COLO668 (cell line): Measurements from ENCODE around the gene DXO.
A peak's percentile ranks its signal among the peaks of the same experiment; 100 is the strongest.
"Not testable (repeated sequence)": the region's sequence is repeated elsewhere in the genome, so short reads cannot be mapped to it uniquely, and the experiment has no call there.

Experiments used
- DNase-seq: peaks from one replicate; lab custom pipeline; 2025; ENCODE audit not compliant: unreplicated experiment; lab: John Stamatoyannopoulos, UW

DXO gene

DNA sequence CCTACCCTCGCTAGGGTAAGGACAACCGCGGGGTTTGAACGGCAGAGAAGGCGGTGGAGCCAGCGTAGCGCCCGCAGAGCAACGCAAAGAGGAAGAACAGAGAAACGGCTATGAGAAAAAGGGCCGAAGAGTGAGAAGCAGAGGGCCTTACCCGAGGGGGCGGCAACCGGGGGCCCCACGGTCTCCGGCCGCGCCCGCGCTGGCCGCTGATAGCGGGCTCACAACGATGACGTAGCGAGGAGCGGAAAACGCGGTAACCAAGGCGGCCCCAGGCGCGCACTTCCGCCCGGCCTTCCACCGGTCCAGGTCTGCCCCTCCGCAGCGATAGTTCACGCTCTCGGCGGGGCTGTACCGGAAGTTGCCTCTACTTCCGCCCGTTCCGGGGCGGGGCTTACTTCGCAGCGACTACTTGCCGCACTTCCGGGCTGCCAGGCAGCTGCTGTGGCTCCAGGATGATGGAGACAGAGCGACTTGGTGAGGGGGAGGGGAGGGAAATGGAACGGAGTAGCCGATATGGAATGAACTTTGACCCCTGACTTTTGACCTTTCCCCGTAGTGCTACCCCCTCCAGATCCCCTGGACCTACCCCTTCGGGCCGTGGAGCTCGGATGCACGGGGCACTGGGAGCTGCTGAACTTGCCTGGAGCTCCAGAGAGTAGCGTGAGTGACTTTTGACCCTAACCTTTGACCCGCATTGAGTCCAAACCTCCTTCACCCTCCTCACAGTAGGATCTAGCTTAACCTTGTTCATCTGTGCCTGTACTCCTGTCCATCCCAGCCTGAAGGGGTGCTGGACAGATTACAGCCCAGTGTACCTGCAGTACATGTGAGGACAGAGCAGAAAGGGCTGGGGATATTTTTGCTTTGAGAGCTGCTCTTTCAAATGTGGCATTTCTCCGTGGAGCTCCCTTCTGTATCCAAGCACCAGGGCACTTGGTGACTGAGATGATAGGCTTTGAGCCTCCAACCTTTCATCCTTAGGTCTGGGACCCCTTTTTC is 12.9 kb downstream of the DXO start, which contains the start of the genes NELFE and SKIC2:
NELFE (minus strand) TSS at position 231 of the 999 bp plus-strand sequence. CDS start 525 bp downstream, outside the sequence.
SKIC2 (plus strand) TSS at position 435 of the 999 bp plus-strand sequence; CDS start at position 453, 18 bp downstream.
- peak; percentile 95 for DNase-seq

DNA sequence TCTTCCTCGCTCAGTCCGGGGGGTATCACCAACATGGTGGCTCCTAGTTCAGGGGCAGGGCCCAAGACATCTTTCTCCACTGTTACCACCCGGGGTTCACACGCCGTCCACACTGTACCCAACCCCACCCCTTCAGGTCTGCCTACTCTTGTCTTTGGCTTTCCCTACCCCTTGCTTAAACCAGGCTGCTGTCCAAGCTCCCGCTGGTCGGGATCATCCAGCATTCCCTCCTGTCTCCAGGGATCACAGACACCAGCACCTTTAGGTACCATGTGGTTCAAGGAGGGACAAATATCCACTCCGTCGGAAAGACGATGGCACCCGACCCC is 13.6 kb downstream of the DXO start:
- DNase-seq = no peak

DNA sequence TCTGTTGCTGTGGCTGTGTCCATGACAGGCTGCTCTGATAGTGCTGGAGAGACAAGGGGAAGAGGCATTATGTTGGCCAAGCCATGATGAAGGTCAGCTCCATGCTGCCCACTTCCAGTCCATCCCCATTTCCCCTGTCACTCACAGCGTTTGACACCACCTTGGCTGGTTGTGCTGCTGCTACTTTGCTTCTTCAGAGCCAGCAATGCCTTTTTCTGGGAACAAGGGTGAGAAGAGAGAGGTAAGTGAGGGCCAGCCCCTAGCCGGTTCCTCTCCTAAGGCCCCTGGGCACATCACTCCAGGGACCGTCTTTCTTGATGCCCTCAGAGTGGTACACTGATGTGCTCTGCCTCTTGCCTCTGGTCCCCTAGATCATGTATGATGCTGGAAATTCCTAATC is 15.1 kb downstream of the DXO start:
- no peak for DNase-seq

DNA sequence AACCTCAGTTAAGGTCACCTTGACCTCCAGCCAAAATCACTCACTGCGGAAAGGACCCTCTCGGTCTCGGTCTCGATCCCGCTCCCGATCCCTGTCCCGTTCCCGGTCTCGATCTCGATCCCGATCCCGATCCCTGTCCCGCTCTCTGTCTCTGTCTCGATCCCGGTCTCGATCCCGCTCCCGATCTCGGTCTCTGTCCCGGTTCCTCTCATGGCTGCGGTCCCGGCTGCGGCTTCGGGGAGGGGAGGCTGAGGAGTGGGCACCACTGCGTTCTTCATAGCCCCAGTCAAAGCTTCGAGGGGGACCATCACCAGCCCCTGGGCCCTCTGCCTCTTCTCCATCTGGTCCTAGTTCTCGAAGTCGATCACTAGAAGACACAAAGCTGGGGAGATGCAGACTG is 17.4 kb downstream of the DXO start:
- DNase-seq = no peak

DNA sequence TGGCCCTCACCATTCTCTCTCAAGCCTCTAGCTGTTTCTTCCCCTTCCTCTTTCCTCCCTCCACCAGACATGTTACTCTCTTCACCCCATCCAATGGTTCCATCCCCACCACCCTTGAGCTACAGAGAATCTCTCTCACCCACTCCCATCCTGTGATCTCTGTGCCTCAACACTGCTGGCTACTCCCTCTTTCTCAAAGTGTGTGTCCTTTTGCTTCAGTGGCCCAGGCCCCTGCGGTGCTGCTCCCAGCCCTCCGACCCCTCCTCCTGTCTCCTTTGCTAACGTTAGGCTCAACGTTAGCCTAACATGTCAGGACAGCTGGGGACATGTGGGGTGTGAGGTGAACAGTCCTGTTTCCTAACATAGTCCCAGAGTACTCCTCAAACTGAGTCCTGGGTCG is 19.0 kb downstream of the DXO start:
- DNase-seq = no peak

DNA sequence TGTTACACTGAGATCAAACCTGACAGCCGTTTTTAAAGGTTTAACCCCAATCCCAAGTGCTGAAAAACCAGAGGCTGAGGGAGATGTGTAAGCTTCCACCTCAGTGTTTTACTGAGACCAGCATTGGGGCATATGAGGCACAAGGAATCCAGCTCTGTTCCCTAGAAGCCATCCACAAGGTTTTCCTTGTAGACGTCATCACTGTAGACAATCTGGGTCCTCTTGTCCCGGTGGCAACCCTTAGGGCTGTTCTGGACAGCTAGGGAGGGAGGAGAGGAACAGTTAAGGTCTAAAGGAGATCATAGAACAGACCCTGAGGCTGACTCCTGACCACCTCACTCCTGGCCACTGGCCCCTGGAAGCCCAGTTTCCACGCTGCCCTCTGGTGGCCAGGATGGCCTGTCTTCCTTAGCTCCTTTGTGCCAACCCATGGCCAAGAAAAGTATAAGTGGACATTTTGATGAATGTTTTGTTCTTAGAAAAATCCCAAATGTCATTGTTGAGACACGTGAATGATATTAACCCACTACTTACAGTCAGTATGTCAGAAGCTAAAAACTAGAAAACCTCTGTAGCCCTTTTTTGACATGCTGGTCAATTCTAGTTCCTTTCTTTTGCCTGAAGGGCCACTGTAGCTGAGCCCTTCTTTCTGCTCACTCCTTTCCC is 19.7 kb downstream of the DXO start:
- peak; percentile 28 for DNase-seq

DNA sequence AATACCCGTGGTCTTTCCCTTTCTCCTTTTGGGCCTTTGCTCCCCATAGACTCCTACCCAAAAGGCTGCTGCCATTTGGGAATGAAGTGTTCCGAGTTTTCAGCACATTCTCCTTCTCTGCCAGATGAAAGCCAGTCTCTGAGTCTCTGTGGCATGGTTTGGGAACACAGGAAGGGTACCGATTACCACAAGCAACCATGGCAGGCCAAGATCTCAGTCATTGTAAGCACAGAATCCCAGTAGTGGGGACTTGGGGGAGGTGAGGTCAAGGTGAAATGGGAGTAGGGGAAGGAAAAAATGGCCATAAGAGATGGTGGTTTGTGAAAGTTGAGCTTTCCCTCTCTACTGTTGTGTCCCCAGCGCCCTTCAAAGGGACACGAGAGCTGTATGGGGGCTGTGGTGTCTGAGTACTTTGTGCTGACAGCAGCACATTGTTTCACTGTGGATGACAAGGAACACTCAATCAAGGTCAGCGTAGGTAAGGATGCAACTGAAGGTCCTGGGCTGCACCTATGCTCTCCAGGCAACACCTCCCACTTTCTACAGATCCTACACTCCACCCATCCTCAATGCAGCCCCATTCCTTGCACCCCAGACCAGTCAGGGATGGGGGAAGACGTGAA is 21.9 kb downstream of the DXO start:
- DNase-seq = no peak

DNA sequence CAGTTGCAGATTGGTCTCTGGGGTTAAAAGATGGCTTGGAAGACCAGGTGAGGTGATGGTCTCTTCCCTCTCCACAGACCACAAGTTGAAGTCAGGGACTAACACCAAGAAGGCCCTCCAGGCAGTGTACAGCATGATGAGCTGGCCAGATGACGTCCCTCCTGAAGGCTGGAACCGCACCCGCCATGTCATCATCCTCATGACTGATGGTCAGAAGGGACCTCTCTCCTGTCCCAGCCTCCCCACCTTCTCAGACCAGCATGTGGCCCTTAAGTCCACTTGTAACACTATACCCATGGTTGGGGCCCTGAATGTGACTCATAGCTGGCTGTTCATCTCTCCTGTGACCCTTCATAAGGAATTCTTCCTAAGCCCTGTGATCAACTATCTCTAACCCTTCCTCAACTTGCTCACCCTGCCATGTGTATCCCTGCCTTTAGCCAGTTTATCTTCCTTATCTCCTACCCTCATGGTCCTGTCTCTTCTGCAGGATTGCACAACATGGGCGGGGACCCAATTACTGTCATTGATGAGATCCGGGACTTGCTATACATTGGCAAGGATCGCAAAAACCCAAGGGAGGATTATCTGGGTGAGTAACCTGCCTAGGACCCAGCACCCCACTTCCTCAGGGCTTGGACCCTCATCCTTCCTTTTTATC is 23.1 kb downstream of the DXO start:
- no peak for DNase-seq

DNA sequence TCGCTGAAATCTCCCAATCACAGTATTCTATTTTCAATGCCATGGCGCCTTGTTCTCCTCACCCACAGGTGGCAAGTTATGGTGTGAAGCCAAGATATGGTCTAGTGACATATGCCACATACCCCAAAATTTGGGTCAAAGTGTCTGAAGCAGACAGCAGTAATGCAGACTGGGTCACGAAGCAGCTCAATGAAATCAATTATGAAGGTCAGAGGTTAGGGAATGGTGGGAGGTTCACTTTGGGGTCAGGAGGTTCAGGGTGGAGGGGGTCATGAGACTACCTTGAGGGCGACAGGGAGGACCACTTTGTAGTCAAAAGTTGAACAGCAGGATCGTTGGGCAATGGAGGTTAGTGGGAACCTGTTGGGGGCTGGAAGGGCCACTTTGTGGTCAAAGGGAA is 23.6 kb downstream of the DXO start:
- DNase-seq = no peak

DNA sequence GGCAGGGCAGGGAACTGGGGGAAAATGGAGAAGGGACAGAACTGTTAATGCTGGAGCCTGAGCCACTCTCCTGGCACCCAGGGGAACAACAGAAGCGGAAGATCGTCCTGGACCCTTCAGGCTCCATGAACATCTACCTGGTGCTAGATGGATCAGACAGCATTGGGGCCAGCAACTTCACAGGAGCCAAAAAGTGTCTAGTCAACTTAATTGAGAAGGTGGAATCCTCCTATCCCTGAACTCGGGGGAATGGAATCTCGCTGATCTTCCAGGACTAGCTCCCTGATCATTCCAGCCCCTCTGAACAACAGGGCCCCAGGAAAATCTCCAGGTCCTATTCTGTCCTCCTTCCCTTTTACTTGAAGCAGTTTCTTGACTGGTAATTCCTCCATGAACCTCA is 24.1 kb downstream of the DXO start:
- no peak for DNase-seq

DNA sequence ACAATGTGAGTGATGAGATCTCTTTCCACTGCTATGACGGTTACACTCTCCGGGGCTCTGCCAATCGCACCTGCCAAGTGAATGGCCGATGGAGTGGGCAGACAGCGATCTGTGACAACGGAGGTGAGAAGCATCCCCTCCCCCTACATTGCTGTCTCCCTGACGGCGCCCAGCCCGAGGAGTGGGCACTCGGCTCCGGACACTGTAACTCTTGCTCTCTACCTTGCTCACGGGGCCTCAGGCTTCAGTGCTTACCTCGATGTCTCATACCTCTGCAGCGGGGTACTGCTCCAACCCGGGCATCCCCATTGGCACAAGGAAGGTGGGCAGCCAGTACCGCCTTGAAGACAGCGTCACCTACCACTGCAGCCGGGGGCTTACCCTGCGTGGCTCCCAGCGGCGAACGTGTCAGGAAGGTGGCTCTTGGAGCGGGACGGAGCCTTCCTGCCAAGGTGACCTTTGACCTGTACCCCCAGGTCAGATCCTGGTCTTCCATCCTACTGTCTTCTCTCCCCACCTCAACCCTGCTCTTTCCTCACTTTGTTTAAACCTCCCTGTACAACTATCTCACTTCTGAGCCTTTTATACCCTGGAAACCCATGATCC is 24.8 kb downstream of the DXO start:
- DNase-seq = no peak

DNA sequence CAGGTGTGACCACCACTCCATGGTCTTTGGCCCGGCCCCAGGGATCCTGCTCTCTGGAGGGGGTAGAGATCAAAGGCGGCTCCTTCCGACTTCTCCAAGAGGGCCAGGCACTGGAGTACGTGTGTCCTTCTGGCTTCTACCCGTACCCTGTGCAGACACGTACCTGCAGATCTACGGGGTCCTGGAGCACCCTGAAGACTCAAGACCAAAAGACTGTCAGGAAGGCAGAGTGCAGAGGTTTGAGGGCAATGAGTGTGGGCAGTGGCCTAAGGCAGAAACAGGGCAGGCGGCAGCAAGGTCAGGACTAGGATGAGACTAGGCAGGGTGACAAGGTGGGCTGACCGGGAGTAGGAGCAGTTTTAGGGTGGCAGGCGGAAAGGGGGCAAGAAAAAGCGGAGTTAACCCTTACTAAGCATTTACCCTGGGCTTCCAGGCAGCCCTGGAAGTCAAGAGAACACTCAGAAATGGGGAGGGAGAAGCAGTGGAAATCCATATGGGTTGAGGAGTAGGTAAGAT is 25.5 kb downstream of the DXO start:
- no peak for DNase-seq

DNA sequence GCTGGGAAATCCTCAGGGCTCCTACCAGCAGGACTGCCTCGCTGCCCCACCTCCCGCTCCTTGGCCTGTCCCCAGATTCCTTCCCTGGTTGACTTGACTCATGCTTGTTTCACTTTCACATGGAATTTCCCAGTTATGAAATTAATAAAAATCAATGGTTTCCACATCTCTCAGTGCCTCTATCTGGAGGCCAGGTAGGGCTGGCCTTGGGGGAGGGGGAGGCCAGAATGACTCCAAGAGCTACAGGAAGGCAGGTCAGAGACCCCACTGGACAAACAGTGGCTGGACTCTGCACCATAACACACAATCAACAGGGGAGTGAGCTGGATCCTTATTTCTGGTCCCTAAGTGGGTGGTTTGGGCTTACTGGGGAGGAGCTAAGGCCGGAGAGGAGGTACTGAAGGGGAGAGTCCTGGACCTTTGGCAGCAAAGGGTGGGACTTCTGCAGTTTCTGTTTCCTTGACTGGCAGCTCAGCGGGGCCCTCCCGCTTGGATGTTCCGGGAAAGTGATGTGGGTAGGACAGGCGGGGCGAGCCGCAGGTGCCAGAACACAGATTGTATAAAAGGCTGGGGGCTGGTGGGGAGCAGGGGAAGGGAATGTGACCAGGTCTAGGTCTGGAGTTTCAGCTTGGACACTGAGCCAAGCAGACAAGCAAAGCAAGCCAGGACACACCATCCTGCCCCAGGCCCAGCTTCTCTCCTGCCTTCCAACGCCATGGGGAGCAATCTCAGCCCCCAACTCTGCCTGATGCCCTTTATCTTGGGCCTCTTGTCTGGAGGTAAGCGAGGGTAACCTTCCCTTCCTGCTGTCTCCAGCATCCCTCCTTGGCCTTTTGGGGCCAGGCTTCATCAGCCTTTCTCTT is 26.2 kb downstream of the DXO start, which contains the start of gene CFB:
CFB (plus strand) TSS at position 589 of the 863 bp plus-strand sequence; CDS start at position 716, 127 bp downstream.
- DNase-seq = no peak

DNA sequence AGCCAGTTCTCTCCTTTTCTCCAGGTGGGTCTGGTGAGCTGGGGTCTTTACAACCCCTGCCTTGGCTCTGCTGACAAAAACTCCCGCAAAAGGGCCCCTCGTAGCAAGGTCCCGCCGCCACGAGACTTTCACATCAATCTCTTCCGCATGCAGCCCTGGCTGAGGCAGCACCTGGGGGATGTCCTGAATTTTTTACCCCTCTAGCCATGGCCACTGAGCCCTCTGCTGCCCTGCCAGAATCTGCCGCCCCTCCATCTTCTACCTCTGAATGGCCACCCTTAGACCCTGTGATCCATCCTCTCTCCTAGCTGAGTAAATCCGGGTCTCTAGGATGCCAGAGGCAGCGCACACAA is 26.8 kb downstream of the DXO start:
- DNase-seq = no peak

DNA sequence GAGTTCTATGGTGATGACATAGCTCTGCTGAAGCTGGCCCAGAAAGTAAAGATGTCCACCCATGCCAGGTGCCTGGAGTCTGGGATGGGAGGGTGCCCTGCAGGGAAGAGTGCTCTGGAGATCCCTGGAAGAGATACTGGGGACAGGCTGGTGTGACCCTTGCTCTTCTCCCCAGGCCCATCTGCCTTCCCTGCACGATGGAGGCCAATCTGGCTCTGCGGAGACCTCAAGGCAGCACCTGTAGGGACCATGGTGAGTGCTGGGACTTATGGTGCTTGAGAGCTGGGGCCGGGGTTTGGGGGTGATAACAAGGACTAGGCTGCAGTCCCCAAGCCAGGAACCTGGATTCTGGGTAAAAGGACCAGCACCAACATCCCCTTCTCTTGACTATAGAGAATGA is 28.2 kb downstream of the DXO start:
- no peak for DNase-seq

DNA sequence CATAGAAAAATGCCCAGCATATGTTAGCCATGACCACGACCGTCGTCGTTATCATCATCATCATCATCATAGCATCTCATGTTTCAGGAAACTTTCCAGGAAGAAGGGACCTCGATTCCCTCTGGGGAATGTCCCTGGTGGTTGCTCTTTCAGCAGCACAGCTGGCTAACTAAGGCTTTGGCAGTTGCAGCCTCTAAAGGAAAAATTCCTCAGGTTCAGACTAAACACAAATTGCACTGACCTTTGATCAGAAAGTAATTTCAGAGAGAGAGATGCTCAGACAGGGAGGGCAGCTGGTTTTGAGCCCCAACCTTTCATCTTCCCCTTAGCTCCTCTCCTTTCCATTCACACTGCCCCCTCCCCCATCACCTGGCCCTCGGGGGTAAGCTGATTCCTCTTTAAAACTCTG is 31.7 kb downstream of the DXO start:
- no peak for DNase-seq

DNA sequence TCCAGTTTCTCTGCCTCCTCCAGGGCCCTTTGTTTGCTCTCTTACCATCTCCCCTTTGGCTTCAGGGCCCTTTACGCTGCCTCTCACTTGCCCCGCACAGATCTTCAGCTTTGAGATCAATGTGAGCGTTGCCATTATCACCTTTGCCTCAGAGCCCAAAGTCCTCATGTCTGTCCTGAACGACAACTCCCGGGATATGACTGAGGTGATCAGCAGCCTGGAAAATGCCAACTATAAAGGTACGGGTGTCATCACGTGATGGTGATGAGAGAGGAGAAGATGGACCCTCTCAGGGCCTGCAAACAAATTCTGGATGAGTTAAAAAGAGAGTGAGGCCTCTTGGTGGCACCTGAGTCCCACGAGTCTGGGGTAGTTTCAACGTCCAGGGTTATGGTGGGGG is 36.1 kb downstream of the DXO start:
- no peak for DNase-seq

DNA sequence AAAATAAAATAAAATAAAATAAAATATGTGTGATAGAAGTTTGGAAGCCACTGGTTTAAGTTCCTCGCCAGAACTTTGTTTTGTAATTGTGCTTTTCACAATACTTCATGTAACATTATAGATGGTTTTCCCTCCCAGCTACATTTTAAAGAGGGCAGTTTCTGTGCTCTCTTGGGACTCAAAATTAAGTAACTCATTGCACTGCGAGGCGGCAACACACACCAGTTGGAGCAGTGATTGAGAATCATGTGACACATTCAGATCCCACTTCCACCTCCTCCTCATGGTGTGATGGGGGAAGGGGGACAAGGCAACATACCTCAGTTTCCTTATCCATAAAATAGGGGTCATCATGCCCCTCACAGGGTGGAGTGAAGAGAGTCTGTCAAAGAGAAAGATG is 36.9 kb downstream of the DXO start:
- no peak for DNase-seq

DNA sequence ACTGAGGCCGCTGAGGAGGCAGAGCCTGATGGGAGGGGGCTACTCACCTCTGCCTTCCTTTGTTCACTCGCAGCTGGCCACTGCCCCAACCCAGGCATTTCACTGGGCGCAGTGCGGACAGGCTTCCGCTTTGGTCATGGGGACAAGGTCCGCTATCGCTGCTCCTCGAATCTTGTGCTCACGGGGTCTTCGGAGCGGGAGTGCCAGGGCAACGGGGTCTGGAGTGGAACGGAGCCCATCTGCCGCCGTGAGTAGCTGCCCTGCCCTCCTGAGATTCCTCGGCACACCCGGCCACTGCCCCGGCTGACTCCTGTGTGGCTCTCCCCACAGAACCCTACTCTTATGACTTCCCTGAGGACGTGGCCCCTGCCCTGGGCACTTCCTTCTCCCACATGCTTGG is 38.4 kb downstream of the DXO start:
- DNase-seq = no peak

DNA sequence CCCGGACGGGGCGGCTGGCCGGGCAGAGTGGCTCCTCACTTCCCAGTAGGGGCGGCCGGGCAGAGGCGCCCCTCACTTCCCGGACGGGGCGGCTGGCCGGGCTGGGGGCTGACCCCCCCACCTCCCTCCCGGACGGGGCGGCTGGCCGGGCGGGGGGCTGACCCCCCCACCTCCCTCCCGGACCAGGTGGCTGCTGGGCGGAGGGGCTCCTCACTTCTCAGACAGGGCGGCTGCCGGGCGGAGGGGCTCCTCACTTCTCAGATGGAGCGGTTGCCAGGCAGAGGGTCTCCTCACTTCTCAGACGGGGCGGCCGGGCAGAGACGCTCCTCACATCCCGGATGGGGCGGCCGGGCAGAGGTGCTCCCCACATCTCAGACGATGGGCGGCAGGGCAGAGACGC is 39.8 kb downstream of the DXO start:
- not testable (repeated sequence) for DNase-seq
